ENCODE data around the gene CTNND2. TPM values are rescaled to one million over a fixed set of nuclear protein-coding genes. Genes with fewer than 3 reads are reported as not detected.

CTNND2 gene
- polyA plus RNA-seq, 1 donor, result 2.8 TPM

- Histone ChIP-seq H3K27ac (ENCODE audit: low read length) (no peak overlapping the region), H3K36me3 (ENCODE audit: control insufficient read depth, insufficient read depth, low read length) (no peaks in the 10 kb centered on the region), H3K27me3 (ENCODE audit: control insufficient read depth, insufficient read depth, low read length) (no peaks in the 10 kb centered on the region), H3K9me3 (ENCODE audit: control insufficient read depth, low read depth, low read length) (no peaks in the 10 kb centered on the region), H3K4me1 (ENCODE audit: control insufficient read depth, insufficient read depth, low read length) (no peaks in the 10 kb centered on the region), H3K4me3 (ENCODE audit: low read length) (no peak overlapping the region)
- 83% methylated on average over 1 of the region's 5 CpGs for WGBS (ENCODE audit: insufficient coverage, low lambda C conversion rate)
- DNase-seq, result no peak
Observed at GRCh38 chr5:11300736-11301135, 603.5 kb downstream of the CTNND2 start.

DNA sequence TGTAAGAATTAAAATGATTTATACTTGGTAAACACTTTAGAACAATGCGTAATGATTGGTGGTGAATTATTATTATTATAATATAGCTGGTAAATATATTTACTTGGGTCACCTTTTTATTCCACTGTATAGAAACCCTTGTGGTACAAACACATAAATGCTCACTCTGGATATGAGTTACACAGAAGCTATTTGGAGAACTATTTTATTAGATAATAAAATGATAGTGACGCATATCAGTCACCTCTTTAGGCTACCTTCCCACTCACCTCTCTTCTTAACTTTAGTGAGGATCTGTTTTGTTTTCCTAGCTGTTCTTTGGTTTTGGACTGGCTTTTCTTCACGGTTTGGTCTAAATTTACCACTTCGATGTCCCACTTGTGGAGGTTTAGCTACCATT lies 605.4 kb downstream of the CTNND2 start:
- Histone ChIP-seq H3K27me3 (ENCODE audit: control insufficient read depth, insufficient read depth, low read length) (no peaks in the 10 kb centered on the region), H3K27ac (ENCODE audit: low read length) (no peak overlapping the region), H3K36me3 (ENCODE audit: control insufficient read depth, insufficient read depth, low read length) (no peaks in the 10 kb centered on the region), H3K4me3 (ENCODE audit: low read length) (no peak overlapping the region), H3K4me1 (ENCODE audit: control insufficient read depth, insufficient read depth, low read length) (no peaks in the 10 kb centered on the region), H3K9me3 (ENCODE audit: control insufficient read depth, low read depth, low read length) (no peaks in the 10 kb centered on the region)
- WGBS (ENCODE audit: insufficient coverage, low lambda C conversion rate), result 96% methylated on average over 3 of the region's 4 CpGs
- DNase-seq, result no peak

GRCh38 chr5:11293523-11293922 lies 610.7 kb downstream of the CTNND2 start:
- H3K4me3 ChIP-seq (ENCODE audit: low read length), result no peak overlapping the region
- peaks cover 5% of the 10 kb centered on the region for H3K4me1 ChIP-seq (ENCODE audit: control insufficient read depth, insufficient read depth, low read length)
- H3K27ac ChIP-seq (ENCODE audit: low read length), result no peak overlapping the region
- H3K36me3 ChIP-seq (ENCODE audit: control insufficient read depth, insufficient read depth, low read length), result no peaks in the 10 kb centered on the region
- H3K27me3 ChIP-seq (ENCODE audit: control insufficient read depth, insufficient read depth, low read length), result no peaks in the 10 kb centered on the region
- no CpG with 5 or more reads among the region's 2 CpGs for WGBS (ENCODE audit: insufficient coverage, low lambda C conversion rate)
- DNase-seq, result no peak
- H3K9me3 ChIP-seq (ENCODE audit: control insufficient read depth, low read depth, low read length), result no peaks in the 10 kb centered on the region

DNA sequence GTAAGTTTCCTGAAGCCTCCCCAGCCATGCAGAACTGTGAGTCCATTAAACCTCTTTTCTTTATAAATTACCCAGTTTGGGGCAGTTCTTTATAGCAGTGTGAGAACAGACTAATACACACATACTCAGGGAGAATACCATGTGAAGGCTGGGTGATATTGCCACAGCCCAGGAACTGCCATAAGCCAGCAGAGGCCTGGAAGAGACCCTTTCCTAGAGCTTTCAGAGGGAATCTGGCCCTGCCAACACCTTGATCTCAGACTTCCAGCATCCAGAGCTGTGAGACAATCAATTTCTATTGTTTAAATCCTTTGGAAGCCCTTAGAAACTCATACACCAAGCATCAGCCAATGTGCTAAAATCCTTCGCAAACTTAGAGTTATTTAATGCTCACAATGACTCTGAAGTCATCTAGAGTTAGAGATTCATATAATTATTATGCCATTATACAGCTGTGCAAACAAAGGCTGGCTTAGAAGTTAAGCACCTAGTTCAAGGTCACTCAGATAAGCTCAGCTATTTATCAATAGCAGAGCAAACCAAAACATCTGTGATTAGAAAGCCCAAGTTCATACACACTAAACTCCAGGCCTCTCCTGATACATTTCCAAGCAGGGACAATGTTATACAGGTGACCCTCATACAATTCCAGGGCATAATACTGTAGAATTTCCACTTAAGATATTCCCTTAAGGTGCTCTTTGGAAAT lies 611.4 kb downstream of the CTNND2 start:
- Histone ChIP-seq H3K4me3 (ENCODE audit: low read length) (no peak overlapping the region), H3K9me3 (ENCODE audit: control insufficient read depth, low read depth, low read length) (no peaks in the 10 kb centered on the region), H3K36me3 (ENCODE audit: control insufficient read depth, insufficient read depth, low read length) (no peaks in the 10 kb centered on the region), H3K4me1 (ENCODE audit: control insufficient read depth, insufficient read depth, low read length) (peaks cover 5% of the 10 kb centered on the region), H3K27me3 (ENCODE audit: control insufficient read depth, insufficient read depth, low read length) (no peaks in the 10 kb centered on the region), H3K27ac (ENCODE audit: low read length) (no peak overlapping the region)
- DNase-seq, result no peak
- WGBS (ENCODE audit: insufficient coverage, low lambda C conversion rate), result 17% methylated on average over 1 of the region's 1 CpG

- H3K4me1 ChIP-seq (ENCODE audit: control insufficient read depth, insufficient read depth, low read length), result peaks cover 5% of the 10 kb centered on the region
Observed at GRCh38 chr5:11289733-11290132, 614.5 kb downstream of the CTNND2 start.

GRCh38 chr5:11289208-11289607 lies 615.0 kb downstream of the CTNND2 start:
- H3K36me3 ChIP-seq (ENCODE audit: control insufficient read depth, insufficient read depth, low read length), result no peaks in the 10 kb centered on the region
- WGBS (ENCODE audit: insufficient coverage, low lambda C conversion rate), result no CpG with 5 or more reads among the region's 4 CpGs
- DNase-seq, result no peak

More at GRCh38 chr5:11289733-11290132, 614.5 kb downstream of the CTNND2 start:
- H3K9me3 ChIP-seq (ENCODE audit: control insufficient read depth, low read depth, low read length), result no peaks in the 10 kb centered on the region
- DNase-seq, result no peak
- no peak overlapping the region for H3K4me3 ChIP-seq (ENCODE audit: low read length)
- H3K27me3 ChIP-seq (ENCODE audit: control insufficient read depth, insufficient read depth, low read length), result no peaks in the 10 kb centered on the region
- WGBS (ENCODE audit: insufficient coverage, low lambda C conversion rate), result no CpG with 5 or more reads among the region's 5 CpGs
- no peak overlapping the region for H3K27ac ChIP-seq (ENCODE audit: low read length)
- H3K36me3 ChIP-seq (ENCODE audit: control insufficient read depth, insufficient read depth, low read length), result no peaks in the 10 kb centered on the region

DNA sequence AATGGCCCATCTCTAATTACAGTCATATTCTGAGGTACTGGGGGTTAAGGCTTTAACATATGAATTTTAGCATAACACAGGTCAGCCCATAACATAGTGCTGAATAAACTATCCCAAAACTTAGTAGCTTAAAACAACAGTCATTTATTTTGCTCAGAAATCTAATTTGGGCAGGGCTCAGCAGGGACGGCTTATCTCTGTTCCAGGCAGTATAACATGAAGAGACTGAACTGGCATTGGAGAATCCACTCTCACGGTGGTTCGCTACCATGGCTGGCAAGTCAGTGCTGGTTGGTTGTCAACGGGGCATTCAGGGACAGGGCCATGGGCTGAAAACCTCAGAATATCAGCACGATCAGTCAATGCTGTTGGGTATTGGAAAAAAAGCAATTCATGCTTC lies 622.4 kb downstream of the CTNND2 start:
- DNase-seq, result no peak

More at GRCh38 chr5:11289208-11289607, 615.0 kb downstream of the CTNND2 start:
- peaks cover 5% of the 10 kb centered on the region for H3K4me1 ChIP-seq (ENCODE audit: control insufficient read depth, insufficient read depth, low read length)
- no peak overlapping the region for H3K4me3 ChIP-seq (ENCODE audit: low read length)
- no peak overlapping the region for H3K27ac ChIP-seq (ENCODE audit: low read length)
- H3K9me3 ChIP-seq (ENCODE audit: control insufficient read depth, low read depth, low read length), result no peaks in the 10 kb centered on the region
- no peaks in the 10 kb centered on the region for H3K27me3 ChIP-seq (ENCODE audit: control insufficient read depth, insufficient read depth, low read length)

GRCh38 chr5:11277323-11277722 lies 626.9 kb downstream of the CTNND2 start:
- Histone ChIP-seq H3K4me3 (ENCODE audit: low read length) (no peak overlapping the region), H3K9me3 (ENCODE audit: control insufficient read depth, low read depth, low read length) (no peaks in the 10 kb centered on the region), H3K4me1 (ENCODE audit: control insufficient read depth, insufficient read depth, low read length) (no peaks in the 10 kb centered on the region), H3K27me3 (ENCODE audit: control insufficient read depth, insufficient read depth, low read length) (no peaks in the 10 kb centered on the region), H3K27ac (ENCODE audit: low read length) (no peak overlapping the region), H3K36me3 (ENCODE audit: control insufficient read depth, insufficient read depth, low read length) (no peaks in the 10 kb centered on the region)
- DNase-seq, result no peak
- no CpG with 5 or more reads among the region's 4 CpGs for WGBS (ENCODE audit: insufficient coverage, low lambda C conversion rate)

More for the DNA sequence above, 622.4 kb downstream of the CTNND2 start:
- Histone ChIP-seq H3K36me3 (ENCODE audit: control insufficient read depth, insufficient read depth, low read length) (no peaks in the 10 kb centered on the region), H3K4me1 (ENCODE audit: control insufficient read depth, insufficient read depth, low read length) (no peaks in the 10 kb centered on the region), H3K4me3 (ENCODE audit: low read length) (no peak overlapping the region), H3K27me3 (ENCODE audit: control insufficient read depth, insufficient read depth, low read length) (no peaks in the 10 kb centered on the region), H3K27ac (ENCODE audit: low read length) (no peak overlapping the region), H3K9me3 (ENCODE audit: control insufficient read depth, low read depth, low read length) (no peaks in the 10 kb centered on the region)
- no CpG with 5 or more reads among the region's 5 CpGs for WGBS (ENCODE audit: insufficient coverage, low lambda C conversion rate)

- WGBS (ENCODE audit: insufficient coverage, low lambda C conversion rate), result 75% methylated on average over 2 of the region's 11 CpGs
- Histone ChIP-seq H3K27me3 (ENCODE audit: control insufficient read depth, insufficient read depth, low read length) (no peaks in the 10 kb centered on the region), H3K4me1 (ENCODE audit: control insufficient read depth, insufficient read depth, low read length) (no peaks in the 10 kb centered on the region), H3K9me3 (ENCODE audit: control insufficient read depth, low read depth, low read length) (no peaks in the 10 kb centered on the region), H3K4me3 (ENCODE audit: low read length) (no peak overlapping the region), H3K27ac (ENCODE audit: low read length) (no peak overlapping the region), H3K36me3 (ENCODE audit: control insufficient read depth, insufficient read depth, low read length) (no peaks in the 10 kb centered on the region)
- peak; percentile 42 to 44 for DNase-seq
Observed at GRCh38 chr5:11273180-11273903, 630.9 kb downstream of the CTNND2 start.

DNA sequence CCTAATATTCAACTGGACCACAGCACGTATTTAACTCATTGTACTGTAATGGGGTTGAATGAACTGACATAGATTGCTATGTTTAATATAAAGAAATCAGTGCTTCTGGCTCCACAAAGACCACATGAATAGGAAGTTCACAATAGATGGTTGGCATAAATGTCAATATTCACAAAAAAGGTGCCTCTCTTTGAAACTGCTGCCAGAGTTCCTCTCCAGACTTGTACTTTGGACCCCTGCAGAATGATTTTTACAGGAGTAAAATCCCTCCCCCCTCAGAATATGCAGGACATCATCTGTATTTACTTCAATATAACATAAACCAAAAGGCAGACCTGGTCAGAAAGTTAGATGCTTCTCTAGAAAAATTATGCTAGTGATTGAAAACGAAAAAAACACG lies 634.7 kb downstream of the CTNND2 start:
- no peak overlapping the region for H3K4me3 ChIP-seq (ENCODE audit: low read length)
- H3K27ac ChIP-seq (ENCODE audit: low read length), result no peak overlapping the region
- H3K9me3 ChIP-seq (ENCODE audit: control insufficient read depth, low read depth, low read length), result no peaks in the 10 kb centered on the region
- no peaks in the 10 kb centered on the region for H3K27me3 ChIP-seq (ENCODE audit: control insufficient read depth, insufficient read depth, low read length)
- WGBS (ENCODE audit: insufficient coverage, low lambda C conversion rate), result 100% methylated on average over 2 of the region's 3 CpGs
- H3K4me1 ChIP-seq (ENCODE audit: control insufficient read depth, insufficient read depth, low read length), result no peaks in the 10 kb centered on the region
- no peak for DNase-seq
- no peaks in the 10 kb centered on the region for H3K36me3 ChIP-seq (ENCODE audit: control insufficient read depth, insufficient read depth, low read length)

Measured in large intestine (tissue), 3 donors.